Endodermal cell (in vitro differentiated cells): Measurements from ENCODE around the gene JUNB. TPM values are rescaled to one million over a fixed set of nuclear protein-coding genes. Genes with fewer than 3 reads are reported as not detected.

Experiments
- DNase-seq: peaks from one replicate; pipeline ENCODE4 v3.0.0-alpha.2; 2017
- H3K27ac ChIP-seq: 2 replicates; pipeline ENCODE4 v1.5.1; 2013; ENCODE audit warnings: mild to moderate bottlenecking, low read depth, low read length, moderate library complexity
- H3K27me3 ChIP-seq: 2 replicates; pipeline ENCODE4 v1.6.1; 2013; ENCODE audit warnings: mild to moderate bottlenecking, low read length, moderate library complexity; ENCODE audit not compliant: insufficient read depth, control insufficient read depth, poor library complexity, severe bottlenecking
- H3K36me3 ChIP-seq: 2 replicates; pipeline ENCODE4 v1.7.0; 2013; ENCODE audit warnings: mild to moderate bottlenecking, low read length, moderate library complexity; ENCODE audit not compliant: control insufficient read depth, insufficient read depth
- H3K4me1 ChIP-seq: one replicate; pipeline ENCODE4 v1.7.0; 2013; ENCODE audit warnings: low read length; ENCODE audit not compliant: control insufficient read depth, insufficient read depth
- H3K4me3 ChIP-seq: 2 replicates; pipeline ENCODE4 v1.5.1; 2013; ENCODE audit warnings: mild to moderate bottlenecking, low read length, moderate library complexity
- H3K9ac ChIP-seq: 2 replicates; pipeline ENCODE4 v1.6.1; 2013; ENCODE audit warnings: mild to moderate bottlenecking, low read length, moderate library complexity; ENCODE audit not compliant: poor library complexity, severe bottlenecking; ENCODE audit errors: extremely low read depth
- H3K9me3 ChIP-seq: 2 replicates; pipeline ENCODE4 v1.6.1; 2013; ENCODE audit warnings: mild to moderate bottlenecking, low read length, moderate library complexity; ENCODE audit not compliant: control insufficient read depth
- H3K27ac Mint-ChIP-seq: 2 replicates; pipeline ENCODE4 v1.8.0; 2020; ENCODE audit warnings: mixed read lengths
- H3K27me3 Mint-ChIP-seq: 2 replicates; pipeline ENCODE4 v1.8.0; 2021; ENCODE audit warnings: mild to moderate bottlenecking, mixed read lengths; ENCODE audit not compliant: insufficient read depth
- H3K36me3 Mint-ChIP-seq: 2 replicates; pipeline ENCODE4 v1.8.0; 2020; ENCODE audit warnings: low read depth, mixed read lengths
- H3K4me1 Mint-ChIP-seq: 2 replicates; pipeline ENCODE4 v1.8.0; 2020; ENCODE audit warnings: mixed read lengths
- H3K4me3 Mint-ChIP-seq: 2 replicates; pipeline ENCODE4 v1.8.0; 2020; ENCODE audit warnings: mild to moderate bottlenecking, moderate library complexity, mixed read lengths
- H3K9me3 Mint-ChIP-seq: 2 replicates; pipeline ENCODE4 v1.8.0; 2020; ENCODE audit warnings: mild to moderate bottlenecking, mixed read lengths
- WGBS, 2 experiments: methylation state at CpG; one replicate each; pipeline versions ENCODE4 v1.1.5 to v1.1.7; 2013; ENCODE audit warnings: missing lambda C conversion rate in 2 of 2, mixed read lengths in 1 of 2; ENCODE audit not compliant: insufficient coverage in 1 of 2, insufficient read length in 1 of 2; 5-methylcytosine and 5-hydroxymethylcytosine counted together
- total RNA-seq, 2 donors: library from RNA; stranded (reverse); fragmentation: NEBNext Ultra II Directional in 1 of 2; extraction: Animal tissue kit (Norgen Biotek cat#: 25700) in 1 of 2; gene quantifications; 2 replicates in 1 of 2; 3 replicates in 1 of 2; pipeline ENCODE4 v1.2.1, GENCODE V29; 2021
- TF ChIP-seq, protein P1 (sequence below): fragments of 200-600 bp; sonication (generic); conservative IDR thresholded peaks from 2 replicates; pipeline ENCODE4 v1.5.0; 2021; ENCODE audit warnings: antibody characterized with exemption, mild to moderate bottlenecking

JUNB gene
- total RNA-seq, 2 donors from 2014 or later: 6.7 to 7.2 TPM

DNA sequence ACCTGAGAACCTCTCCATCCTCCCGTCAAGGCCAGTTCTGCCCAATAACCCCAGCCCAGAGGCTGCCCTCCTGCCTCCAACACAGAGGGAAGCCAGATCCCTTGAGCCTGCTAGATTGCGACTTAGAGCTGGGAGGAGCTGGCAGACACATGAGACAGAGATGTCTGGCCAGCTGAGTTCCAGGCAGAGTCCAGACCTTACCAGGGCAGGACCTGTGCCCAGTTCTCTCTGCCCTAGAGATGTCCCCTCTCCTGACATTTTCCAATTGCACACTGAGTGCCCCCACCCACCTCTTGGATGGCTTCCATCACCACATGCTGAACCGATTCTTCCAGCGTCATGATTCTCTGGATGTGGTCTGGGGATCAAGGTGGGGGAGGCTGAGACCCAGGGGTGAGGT lies 19.0 kb upstream of the JUNB start:
- no peaks in the 10 kb centered on the region for H3K9me3 Mint-ChIP-seq
- no peaks in the 10 kb centered on the region for H3K27me3 ChIP-seq
- H3K36me3 Mint-ChIP-seq: peaks cover 34% of the 10 kb centered on the region
- H3K4me3 Mint-ChIP-seq: no peak overlapping the region
- no peak overlapping the region for H3K27ac Mint-ChIP-seq
- H3K4me1 Mint-ChIP-seq: peaks cover 13% of the 10 kb centered on the region
- 90 to 92% methylated on average over 2 to 4 of the region's 4 CpGs for WGBS, 2 experiments
- H3K27me3 Mint-ChIP-seq: no peaks in the 10 kb centered on the region
- H3K4me1 ChIP-seq: no peaks in the 10 kb centered on the region
- H3K36me3 ChIP-seq: no peaks in the 10 kb centered on the region
- H3K4me3 ChIP-seq: no peak overlapping the region
- TF ChIP-seq, protein P1, sequence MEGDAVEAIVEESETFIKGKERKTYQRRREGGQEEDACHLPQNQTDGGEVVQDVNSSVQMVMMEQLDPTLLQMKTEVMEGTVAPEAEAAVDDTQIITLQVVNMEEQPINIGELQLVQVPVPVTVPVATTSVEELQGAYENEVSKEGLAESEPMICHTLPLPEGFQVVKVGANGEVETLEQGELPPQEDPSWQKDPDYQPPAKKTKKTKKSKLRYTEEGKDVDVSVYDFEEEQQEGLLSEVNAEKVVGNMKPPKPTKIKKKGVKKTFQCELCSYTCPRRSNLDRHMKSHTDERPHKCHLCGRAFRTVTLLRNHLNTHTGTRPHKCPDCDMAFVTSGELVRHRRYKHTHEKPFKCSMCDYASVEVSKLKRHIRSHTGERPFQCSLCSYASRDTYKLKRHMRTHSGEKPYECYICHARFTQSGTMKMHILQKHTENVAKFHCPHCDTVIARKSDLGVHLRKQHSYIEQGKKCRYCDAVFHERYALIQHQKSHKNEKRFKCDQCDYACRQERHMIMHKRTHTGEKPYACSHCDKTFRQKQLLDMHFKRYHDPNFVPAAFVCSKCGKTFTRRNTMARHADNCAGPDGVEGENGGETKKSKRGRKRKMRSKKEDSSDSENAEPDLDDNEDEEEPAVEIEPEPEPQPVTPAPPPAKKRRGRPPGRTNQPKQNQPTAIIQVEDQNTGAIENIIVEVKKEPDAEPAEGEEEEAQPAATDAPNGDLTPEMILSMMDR: no peak
- no peaks in the 10 kb centered on the region for H3K9me3 ChIP-seq
- no peak overlapping the region for H3K9ac ChIP-seq
- no peak overlapping the region for H3K27ac ChIP-seq
- no peak for DNase-seq

DNA sequence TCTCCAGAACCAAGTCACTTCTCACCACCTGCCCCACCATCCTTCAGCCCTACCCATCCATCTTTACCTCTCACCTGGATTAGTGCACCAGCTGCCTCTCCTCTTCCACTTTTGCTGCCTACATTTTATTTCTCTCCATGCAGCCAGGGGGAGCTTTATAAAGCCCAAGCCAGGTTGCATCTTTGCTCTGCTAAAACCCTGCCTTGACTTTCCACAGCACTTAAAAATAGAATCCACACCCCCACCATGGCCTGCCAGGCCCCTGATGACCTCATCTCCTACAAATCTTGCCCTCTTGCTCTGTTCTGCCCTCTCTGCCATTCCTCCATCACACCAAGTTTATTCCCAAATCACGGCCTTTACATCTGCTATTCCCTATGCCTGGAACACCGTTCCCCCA lies 17.7 kb upstream of the JUNB start:
- H3K9ac ChIP-seq: no peak overlapping the region
- Mint-ChIP-seq H3K4me1 (peaks cover 18% of the 10 kb centered on the region), H3K9me3 (no peaks in the 10 kb centered on the region), H3K36me3 (peaks cover 28% of the 10 kb centered on the region), H3K27me3 (no peaks in the 10 kb centered on the region), H3K27ac (no peak overlapping the region), H3K4me3 (peak overlapping the region; percentile 1)
- H3K4me3 ChIP-seq: no peak overlapping the region
- no peaks in the 10 kb centered on the region for H3K27me3 ChIP-seq
- H3K27ac ChIP-seq: no peak overlapping the region
- WGBS, 2 experiments: 92 to 95% methylated on average over 2 of the region's 2 CpGs
- DNase-seq: no peak
- TF ChIP-seq, protein P1: peak; percentile 49
- no peaks in the 10 kb centered on the region for H3K36me3 ChIP-seq
- H3K4me1 ChIP-seq: no peaks in the 10 kb centered on the region
- no peaks in the 10 kb centered on the region for H3K9me3 ChIP-seq

DNA sequence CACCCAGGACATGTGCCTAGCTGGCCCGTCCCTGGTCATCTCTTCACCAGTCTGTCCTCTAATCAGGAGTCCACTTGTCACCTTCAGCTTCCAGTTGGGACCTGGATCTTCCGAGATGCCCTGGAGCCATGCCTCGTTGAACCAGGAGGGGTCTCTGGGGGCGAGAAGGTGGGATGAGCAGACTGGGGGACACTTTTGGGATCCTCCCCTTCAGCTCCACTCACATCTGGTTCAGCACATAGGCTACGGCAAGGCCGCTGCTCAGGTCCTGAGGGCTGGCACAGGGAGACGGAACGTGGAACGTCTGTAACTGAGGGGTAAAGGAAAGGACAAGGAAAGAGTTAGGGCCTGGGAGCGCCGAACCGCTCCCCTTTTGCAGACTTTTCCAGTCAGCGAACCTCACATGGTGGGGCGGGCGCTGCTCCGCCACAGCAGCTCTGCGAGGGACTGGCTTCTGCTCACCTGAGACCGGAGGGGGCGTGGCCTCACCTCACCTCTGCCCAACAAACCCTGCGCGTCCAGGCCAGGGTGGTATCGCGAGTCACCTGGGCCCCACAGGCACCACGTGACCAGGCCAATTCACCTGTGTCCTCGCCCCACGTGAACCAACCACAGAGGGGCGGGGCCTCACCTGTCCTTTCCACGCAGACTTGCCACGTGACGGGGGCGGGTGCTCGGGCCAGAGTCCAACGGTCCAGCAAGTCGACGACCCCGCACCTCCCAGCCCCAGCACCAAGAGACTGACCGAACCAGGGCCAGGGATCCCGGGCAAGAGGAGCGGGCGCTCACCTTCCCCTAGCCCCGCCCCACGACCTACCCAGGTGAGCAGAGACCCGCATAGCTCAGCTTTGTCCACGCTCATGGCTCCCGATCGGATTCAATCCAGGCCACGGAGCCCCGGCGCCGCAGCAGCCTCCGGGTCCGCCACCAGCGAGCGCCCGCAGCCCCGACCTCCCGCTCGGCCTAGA lies 16.4 kb upstream of the JUNB start, which contains the start of gene HOOK2:
TSS of gene HOOK2 (minus strand) at position 965 of the 968 bp plus-strand sequence. CDS start at position 862, 103 bp downstream.
- DNase-seq: peak; percentile 97
- no peak within 1 kb of the TSS for H3K9ac ChIP-seq
- peak within 1 kb of the TSS; percentile 97 for H3K27ac Mint-ChIP-seq
- H3K27ac ChIP-seq: no peak within 1 kb of the TSS
- no peaks in the 10 kb centered on the region for H3K4me1 ChIP-seq
- H3K4me3 ChIP-seq: peak within 1 kb of the TSS; percentile 81
- no peaks in the 10 kb centered on the region for H3K27me3 ChIP-seq
- H3K9me3 Mint-ChIP-seq: no peaks in the 10 kb centered on the region
- H3K4me1 Mint-ChIP-seq: peaks cover 24% of the 10 kb centered on the region
- 20 to 59% methylated on average over 23 to 58 of the region's 58 CpGs for WGBS, 2 experiments
- H3K36me3 ChIP-seq: no peaks in the 10 kb centered on the region
- TF ChIP-seq, protein P1: no peak
- peaks cover 26% of the 10 kb centered on the region for H3K36me3 Mint-ChIP-seq
- peak within 1 kb of the TSS; percentile 81 for H3K4me3 Mint-ChIP-seq
- H3K9me3 ChIP-seq: no peaks in the 10 kb centered on the region
- no peaks in the 10 kb centered on the region for H3K27me3 Mint-ChIP-seq
